GM12878 (cell line): ENCODE measurements around the gene ITGAD. TPM values are rescaled to one million over a fixed set of nuclear protein-coding genes. Genes with fewer than 3 reads are reported as not detected.

Experiments
- ATAC-seq: fragments of 200-7000 bp; cut with Tn5 transposase; 3 replicates; pipeline ENCODE4 v1.9.1; 2020; ENCODE audit warnings: mild to moderate bottlenecking, moderate library complexity
- BruUV-seq: library from RNA; stranded (reverse); fragments of 400-500 nt; replicated peaks from 2 replicates; lab custom pipeline; 2021; lab: Mats Ljungman, UMichigan
- CTCF ChIA-PET: fragments of 300-600 bp; sonication (Branson Sonifier 250); formaldehyde crosslinking; extraction: SDS; loops from one replicate; lab custom pipeline; 2021; ENCODE audit warnings: inconsistent platforms; lab: Yijun Ruan, JAX
- POLR2A ChIA-PET: fragments of 350-600 bp; formaldehyde crosslinking; extraction: SDS; loops from one replicate; lab custom pipeline; 2021; ENCODE audit warnings: inconsistent platforms; lab: Charles Lee
- RAD21 ChIA-PET: fragments of 300-600 bp; sonication (Branson Sonifier 250); formaldehyde crosslinking; loops from one replicate; lab custom pipeline; 2023; ENCODE audit warnings: antibody characterized with exemption; ENCODE audit not compliant: unreplicated experiment; lab: Charles Lee
- SMC1A ChIA-PET: fragments of 300-600 bp; sonication (Branson Sonifier 250); formaldehyde crosslinking; loops from one replicate; lab custom pipeline; 2023; ENCODE audit not compliant: unreplicated experiment, uncharacterized antibody; lab: Charles Lee
- DNase-seq: peaks from one replicate; pipeline ENCODE4 v3.0.0-alpha.2; 2011; ENCODE audit warnings: low read depth, low spot score
- FAIRE-seq: peaks from 3 replicates; lab custom pipeline; 2011; peaks lifted over from hg19 to GRCh38; lab: Jason Lieb, UNC
- H2AFZ ChIP-seq: 2 replicates; pipeline ENCODE4 v1.6.0; 2011; ENCODE audit warnings: low read depth, low read length, control low read depth; ENCODE audit not compliant: control insufficient read depth
- H3K27ac ChIP-seq: 2 replicates; pipeline ENCODE4 v1.5.1; 2011; ENCODE audit warnings: control low read depth; ENCODE audit not compliant: control insufficient read depth, insufficient read depth
- H3K27me3 ChIP-seq, 2 experiments: replicated peaks in 1 of 2; 2 replicates each; pipeline versions ENCODE4 v1.6.0 to v1.6.1; 2011; ENCODE audit warnings: low read length in 1 of 2; ENCODE audit not compliant: control insufficient read depth in 2 of 2, insufficient read depth in 2 of 2
- H3K36me3 ChIP-seq, 2 experiments: 2 replicates each; pipeline ENCODE4 v1.5.1; 2011; ENCODE audit warnings: low read length in 1 of 2; ENCODE audit not compliant: control insufficient read depth in 2 of 2, insufficient read depth in 2 of 2
- H3K4me1 ChIP-seq: 2 replicates; pipeline ENCODE4 v1.6.1; 2011; ENCODE audit warnings: mild to moderate bottlenecking, low read length, moderate library complexity, mixed read lengths; ENCODE audit not compliant: control insufficient read depth, insufficient read depth
- H3K4me2 ChIP-seq: 2 replicates; pipeline ENCODE4 v1.6.0; 2011; ENCODE audit warnings: control low read depth; ENCODE audit not compliant: control insufficient read depth, insufficient read depth
- H3K4me3 ChIP-seq: fragments of 200-600 bp; sonication (generic); 2 replicates; pipeline ENCODE4 v1.5.1; 2016
- H3K79me2 ChIP-seq: 2 replicates; pipeline ENCODE4 v1.6.0; 2011; ENCODE audit warnings: low read length; ENCODE audit not compliant: control insufficient read depth, insufficient read depth
- H3K9ac ChIP-seq: 2 replicates; pipeline ENCODE4 v1.8.0; 2011; ENCODE audit warnings: low read length, control low read depth, mixed read lengths; ENCODE audit not compliant: control insufficient read depth, insufficient read depth
- H3K9me3 ChIP-seq: replicated peaks from 3 replicates; pipeline ENCODE4 v1.5.1; 2011; ENCODE audit warnings: mild to moderate bottlenecking, low read length; ENCODE audit not compliant: control insufficient read depth, insufficient read depth
- H4K20me1 ChIP-seq: 2 replicates; pipeline ENCODE4 v1.6.0; 2011; ENCODE audit not compliant: control insufficient read depth, insufficient read depth
- EED ChIP-seq: sonication (generic); IDR thresholded peaks from 2 replicates; pipeline ENCODE4 v1.6.1; 2016; ENCODE audit warnings: antibody characterized with exemption, low read depth
- IKZF1 ChIP-seq: fragments of 450-650 bp; conservative IDR thresholded peaks from 2 replicates; pipeline ENCODE4 v1.6.1; 2017; ENCODE audit warnings: antibody characterized with exemption, mild to moderate bottlenecking
- PAX5 ChIP-seq: IDR thresholded peaks from 2 replicates; pipeline ENCODE4 v1.6.1; 2011; ENCODE audit warnings: low read depth, low read length, borderline replicate concordance
- POLR2AphosphoS2 ChIP-seq: IDR thresholded peaks from 2 replicates; pipeline ENCODE4 v1.6.1; 2011; ENCODE audit warnings: low read depth, mild to moderate bottlenecking, low read length, improper control_type of control experiment, moderate library complexity
- RUNX3 ChIP-seq: IDR thresholded peaks from 2 replicates; pipeline ENCODE4 v1.6.1; 2012; ENCODE audit warnings: low read length, inconsistent platforms
- SMARCA5 ChIP-seq: fragments of 450-650 bp; IDR thresholded peaks from 2 replicates; pipeline ENCODE4 v1.6.1; 2017; ENCODE audit warnings: mild to moderate bottlenecking
- ZNF217 ChIP-seq: fragments of 450-650 bp; IDR thresholded peaks from 2 replicates; pipeline ENCODE4 v1.6.1; 2017; ENCODE audit warnings: antibody characterized with exemption, mild to moderate bottlenecking
- WGBS: methylation state at CpG from one replicate; pipeline ENCODE4 v1.1.6; 2016; ENCODE audit warnings: low lambda C conversion rate; ENCODE audit not compliant: insufficient replicate concordance, insufficient coverage; ENCODE audit errors: missing lambda C conversion rate; 5-methylcytosine and 5-hydroxymethylcytosine counted together
- in situ Hi-C: fragments of 300-500 bp; cut with MboI; formaldehyde crosslinking; loops from 9 replicates; pipeline ENCODE4 v1.14.3; 2018; ENCODE audit warnings: mixed read lengths
- intact Hi-C: fragments of 100-400 bp; cut with micrococcal nuclease; formaldehyde crosslinking; loops from one replicate; pipeline ENCODE4 v1.14.2; 2022; ENCODE audit not compliant: unreplicated experiment
- polyA plus RNA-seq, 11 experiments: library from polyadenylated mRNA; depleted of rRNA in 4 of 11; unstranded in 6 of 11; stranded (reverse) in 5 of 11; fragments of >200 nt; fragmentation: Nextera tagmentation in 4 of 11; fragmentation: Illumina TruSeq in 1 of 11; extraction: Ambion mirVana in 4 of 11; extraction: Trizol in 1 of 11; gene quantifications; 1 replicate in 1 of 11; 2 replicates in 10 of 11; pipeline versions ENCODE4 v1.2.1 to v1.2.3, GENCODE V29; 2011 to 2016; ENCODE audit warnings: inconsistent platforms in 2 of 11, missing spikeins in 2 of 11, low read depth in 1 of 11
- total RNA-seq, 4 experiments: library from RNA; depleted of rRNA in 3 of 4; stranded (reverse); fragments of >200 nt in 3 of 4; fragmentation: Illumina TruSeq in 1 of 4; extraction: Trizol in 1 of 4; gene quantifications; 2 replicates each; pipeline versions ENCODE4 v1.2.1 to v1.2.3, GENCODE V29; 2013 to 2021

Gene ITGAD
- total and polyA plus RNA-seq, 10 of the 15 experiments (the other 5 are each of a cell fraction or from before 2014, with no cell fraction given), result 0.29 to 4.0 (median 1.2) TPM

DNA sequence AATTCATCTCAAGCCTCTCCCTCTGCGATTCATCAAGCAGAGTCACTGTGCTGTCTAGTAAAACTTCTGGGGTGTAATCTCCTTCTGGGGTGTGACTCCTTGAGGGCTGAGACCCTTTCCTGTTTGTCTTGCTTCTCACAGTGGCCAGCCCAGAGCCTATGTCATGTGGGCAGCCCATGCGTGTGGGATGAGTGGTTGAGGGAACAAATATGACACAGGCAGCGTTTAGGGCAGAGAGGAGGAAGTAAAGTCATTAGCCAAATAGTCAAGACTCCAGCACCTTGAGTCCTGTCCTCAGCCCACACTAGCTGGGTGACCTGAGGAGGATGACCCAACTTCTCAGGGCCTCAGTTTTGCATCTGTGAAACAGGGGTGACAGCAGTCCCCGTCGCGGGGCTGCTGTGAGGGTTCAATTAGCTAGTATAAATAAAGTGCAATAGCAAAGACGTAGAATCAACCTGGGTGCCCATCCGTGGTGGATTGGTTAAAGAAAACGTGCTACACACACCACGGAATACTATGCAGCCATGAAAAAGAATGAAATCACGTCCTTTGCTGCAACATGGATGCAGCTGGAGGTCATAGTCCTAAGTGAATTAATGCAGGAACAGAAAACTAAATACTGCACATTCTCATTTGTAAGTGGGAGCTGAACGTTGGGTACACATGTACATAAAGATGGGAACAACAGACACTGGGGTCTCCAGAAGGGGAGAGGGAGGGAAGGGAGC lies 42.7 kb upstream of the ITGAD start:
- no peaks in the 10 kb centered on the region for H3K27me3 ChIP-seq
- no peak overlapping the region for H3K9ac ChIP-seq
- TF ChIP-seq RUNX3 (peak; percentile 9; the same call in 1 of the 2 replicates), PAX5 (0 out of 2 replicates have a peak, but pooled peaks have one; percentile 13), EED (no peak), SMARCA5 (0 out of 2 replicates have a peak, but pooled peaks have one; percentile 63), IKZF1 (peak; percentile 38; the same call in 1 of the 2 replicates), ZNF217 (0 out of 2 replicates have a peak, but pooled peaks have one; percentile 26), POLR2AphosphoS2 (no peak)
- no peak for DNase-seq
- 26% methylated on average over 12 of the region's 12 CpGs for WGBS
- peak; percentile 6 for ATAC-seq
- H3K79me2 ChIP-seq, result no peaks in the 10 kb centered on the region
- RAD21 ChIA-PET, result interaction anchor here (1.8 kb wide), 1 partner anchor 84 kb away, joined by 4 read pairs; no protein-coding TSS in a partner anchor
- SMC1A ChIA-PET, result interaction anchor here (0.6 to 0.9 kb wide), 4 partner anchors 30 to 208 kb away, joined by 3 to 4 read pairs (median 3); no protein-coding TSS in a partner anchor
- peaks cover 2% of the 10 kb centered on the region; the same call in 1 of the 3 replicates for H3K9me3 ChIP-seq
- no TSS peak for BruUV-seq
- no peak overlapping the region for H3K27ac ChIP-seq
- no peak overlapping the region for H3K4me3 ChIP-seq
- no peaks in the 10 kb centered on the region for H4K20me1 ChIP-seq
- H2AFZ ChIP-seq, result no peak overlapping the region
- in situ Hi-C loops (loop anchor here (10.0 kb wide), 1 partner anchor 524 kb away; the partner anchor contains the start of gene ZNF267), intact Hi-C loops (loop anchor here (5.0 to 10.0 kb wide), 2 partner anchors 83 to 524 kb away; partner anchors contain the start of gene ZNF267)
- POLR2A ChIA-PET, result no interaction called here
- FAIRE-seq, result no peak
- no peak overlapping the region for H3K4me2 ChIP-seq
- CTCF ChIA-PET, result interaction anchor here (1.0 kb wide), 1 partner anchor 109 kb away, joined by 3 read pairs; the partner anchor contains the start of gene ARMC5
- H3K4me1 ChIP-seq, result peaks cover 59% of the 10 kb centered on the region
- H3K36me3 ChIP-seq, result no peaks in the 10 kb centered on the region
